ENCODE data around the gene CACNG7.

CACNG7 gene

GRCh38 chr19:53957448-53958167 is 48.5 kb downstream of the CACNG7 start:
- no peak for DNase-seq

- no peak for DNase-seq
Observed at GRCh38 chr19:53958168-53958571, 49.1 kb downstream of the CACNG7 start.

DNA sequence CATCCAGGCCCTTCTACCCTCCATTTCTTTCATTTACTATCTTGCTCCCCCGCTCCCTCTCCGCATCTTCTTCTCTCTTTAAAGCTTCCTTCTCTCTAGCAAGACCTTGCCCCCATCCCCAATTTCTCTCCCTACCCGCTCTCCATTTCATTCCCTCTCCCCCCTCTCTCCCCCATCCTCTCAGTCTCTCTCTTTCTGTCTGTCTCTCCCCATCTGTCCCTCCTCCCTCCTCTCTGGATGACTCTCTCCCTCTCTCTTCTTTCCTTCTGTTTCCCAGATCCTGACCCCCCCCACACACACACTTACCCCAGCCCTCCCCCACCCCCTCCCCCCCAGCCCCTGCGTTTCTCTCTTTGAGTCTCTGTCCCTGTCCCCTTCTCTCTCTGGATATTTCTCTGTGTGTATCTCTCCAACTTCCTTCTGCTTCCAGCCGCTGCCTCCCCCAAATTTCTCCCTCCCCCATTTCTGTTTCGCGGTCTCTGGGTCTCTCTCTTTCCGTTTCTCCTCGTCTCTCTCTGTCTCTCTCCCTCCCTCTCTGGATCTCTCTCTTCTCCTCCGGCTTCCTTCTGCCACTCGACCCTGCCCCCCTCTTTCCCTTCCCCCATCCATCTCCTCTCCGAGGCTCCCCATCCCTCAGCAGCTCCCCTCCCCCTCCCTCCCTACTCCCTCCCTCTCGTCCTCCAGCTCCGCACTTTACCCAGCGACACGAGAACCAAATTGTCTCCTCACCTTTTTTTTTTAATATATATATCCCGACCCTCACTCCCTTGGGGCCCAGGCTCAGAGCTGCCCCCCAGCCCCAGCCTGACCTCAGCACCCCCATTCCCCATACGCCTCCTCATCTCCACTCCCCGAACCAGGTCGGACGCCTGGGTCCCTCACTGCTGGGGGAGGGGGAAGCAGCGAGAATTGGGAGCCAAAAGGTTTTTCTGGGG is 50.0 kb downstream of the CACNG7 start:
- no peak for DNase-seq

GRCh38 chr19:53960187-53960586 is 51.1 kb downstream of the CACNG7 start:
- no peak for DNase-seq

- no peak for DNase-seq
Observed at GRCh38 chr19:53960886-53961285, 51.8 kb downstream of the CACNG7 start.

DNA sequence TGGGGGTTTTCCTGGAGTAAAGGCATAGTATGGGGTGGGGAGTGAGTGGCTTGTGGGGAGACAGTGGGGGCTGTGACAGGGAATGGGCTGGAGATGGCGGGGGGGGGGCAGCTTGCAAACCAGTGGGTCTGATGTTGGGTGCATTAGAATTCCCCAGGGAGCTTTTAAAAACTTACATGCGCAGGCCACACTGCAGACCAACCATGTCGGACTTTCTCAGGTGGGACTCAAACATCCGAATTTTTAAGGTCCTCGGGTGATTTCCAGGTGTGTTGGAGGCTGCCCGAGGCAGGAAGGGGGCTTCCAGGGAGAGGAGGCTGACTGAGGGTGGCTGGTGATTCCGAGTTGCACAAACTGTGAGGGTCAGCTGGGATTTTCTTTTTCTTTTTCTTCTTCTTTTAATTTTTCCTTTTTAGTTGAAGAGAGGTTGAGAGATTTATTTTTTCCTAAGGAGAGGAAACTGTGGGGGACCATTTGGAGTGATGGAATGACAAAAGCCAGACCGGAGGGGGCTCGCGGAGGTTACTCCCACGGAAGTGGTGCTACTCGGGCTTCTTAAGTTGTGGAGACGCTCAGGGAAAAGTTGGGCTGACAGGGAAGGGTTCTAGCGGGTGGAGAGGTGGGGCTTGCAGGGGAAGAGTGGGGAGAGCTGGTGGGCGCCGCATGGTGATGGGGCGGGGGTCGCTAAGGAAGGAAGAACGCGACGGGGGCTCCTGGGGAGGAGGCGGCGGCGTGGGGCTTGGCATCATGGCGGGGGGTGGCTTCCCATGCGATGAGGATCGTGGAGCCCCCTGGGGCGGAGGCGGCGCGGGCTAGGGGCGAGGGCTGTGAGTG is 52.7 kb downstream of the CACNG7 start:
- DNase-seq = no peak

- no peak for DNase-seq
Observed at GRCh38 chr19:53962887-53963431, 53.9 kb downstream of the CACNG7 start, which contains the start of gene CACNG8. TSS of gene CACNG8 (plus strand) at chr19:53962937.

GRCh38 chr19:53965091-53965490 is 56.0 kb downstream of the CACNG7 start:
- DNase-seq = no peak

- DNase-seq = no peak
Observed at GRCh38 chr19:53966931-53967330, 57.9 kb downstream of the CACNG7 start.

DNA sequence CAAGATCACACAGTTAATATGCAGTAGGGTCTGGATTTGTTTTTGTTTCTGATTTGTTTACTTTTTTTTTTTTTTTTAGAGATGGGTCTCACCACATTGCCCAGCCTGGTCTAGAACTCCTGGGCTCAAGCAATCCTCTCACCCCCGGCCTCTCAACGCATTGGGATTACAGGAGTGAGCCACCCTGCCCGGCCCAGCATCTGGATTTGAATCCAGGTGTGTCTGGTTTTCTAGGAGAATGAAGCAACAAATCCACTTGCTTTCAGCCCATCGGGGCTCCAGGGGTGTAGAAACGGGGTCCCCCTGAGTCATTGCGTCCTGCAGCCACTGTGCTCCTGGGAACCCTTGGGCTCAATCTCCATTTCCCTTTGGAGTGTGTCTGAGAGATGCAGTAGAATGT is 60.3 kb downstream of the CACNG7 start:
- DNase-seq = no peak

GRCh38 chr19:53971673-53972072 is 62.6 kb downstream of the CACNG7 start:
- no peak for DNase-seq

DNA sequence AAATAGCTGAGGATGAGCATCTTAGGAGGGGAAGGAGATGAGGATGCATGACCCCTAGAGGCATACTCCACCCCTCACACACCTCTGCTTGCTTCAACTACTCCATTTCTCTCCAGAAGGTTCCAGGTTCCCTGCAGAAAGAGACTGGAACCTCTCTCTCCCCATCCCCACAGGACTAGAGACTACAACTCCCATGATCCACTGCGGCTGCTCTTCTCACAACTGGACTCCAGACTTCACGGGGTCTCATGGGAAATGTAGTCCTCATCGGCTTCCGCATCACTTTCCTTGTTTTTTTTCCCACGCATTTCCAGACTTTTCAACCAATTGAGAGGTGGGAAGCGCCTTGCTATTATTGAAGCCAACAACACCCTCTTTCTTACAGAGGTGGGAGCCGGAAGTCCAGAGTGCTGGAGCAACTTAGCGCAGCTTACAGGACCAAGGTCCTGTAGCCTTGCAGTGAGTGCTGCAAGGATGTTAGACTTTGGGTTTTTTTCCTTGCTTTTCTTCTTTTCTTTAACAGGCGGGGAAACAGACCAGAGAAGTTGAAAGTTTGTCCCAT is 68.4 kb downstream of the CACNG7 start:
- DNase-seq = no peak

DNA sequence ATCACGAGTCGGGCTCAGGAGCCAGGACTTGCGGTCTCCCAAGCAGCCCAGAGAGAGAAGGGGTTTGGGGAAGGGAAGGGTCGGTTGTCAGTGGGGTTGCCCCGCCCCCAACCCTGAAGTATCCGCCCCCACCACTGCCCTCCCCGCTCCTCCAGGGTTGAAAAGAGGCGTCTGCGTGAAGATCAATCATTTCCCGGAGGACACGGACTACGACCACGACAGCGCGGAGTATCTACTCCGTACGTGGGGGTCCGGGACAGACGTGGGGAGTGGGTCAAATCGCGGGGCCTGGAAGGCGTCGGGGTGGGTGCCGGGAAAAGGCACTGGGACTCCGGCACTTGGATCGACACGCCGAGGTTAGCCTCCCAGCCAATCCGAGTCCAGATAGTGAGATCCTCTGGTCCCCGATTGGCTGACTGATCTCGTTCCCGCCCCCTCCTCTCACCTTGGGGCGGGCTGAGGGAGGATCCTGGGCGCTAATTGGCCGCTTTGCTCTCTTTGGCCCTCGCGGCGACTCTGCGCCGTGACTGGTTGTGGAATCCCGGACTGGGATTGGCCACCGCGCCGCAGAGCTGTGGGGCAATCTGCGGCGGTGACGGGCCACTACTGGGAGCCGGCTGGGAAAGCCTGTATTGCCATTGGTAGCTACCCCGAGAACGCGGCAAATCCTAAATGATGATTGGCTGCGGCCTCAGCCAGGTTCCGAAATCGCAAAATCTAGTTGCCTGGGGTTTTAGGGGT is 69.1 kb downstream of the CACNG7 start:
- no peak for DNase-seq

DNA sequence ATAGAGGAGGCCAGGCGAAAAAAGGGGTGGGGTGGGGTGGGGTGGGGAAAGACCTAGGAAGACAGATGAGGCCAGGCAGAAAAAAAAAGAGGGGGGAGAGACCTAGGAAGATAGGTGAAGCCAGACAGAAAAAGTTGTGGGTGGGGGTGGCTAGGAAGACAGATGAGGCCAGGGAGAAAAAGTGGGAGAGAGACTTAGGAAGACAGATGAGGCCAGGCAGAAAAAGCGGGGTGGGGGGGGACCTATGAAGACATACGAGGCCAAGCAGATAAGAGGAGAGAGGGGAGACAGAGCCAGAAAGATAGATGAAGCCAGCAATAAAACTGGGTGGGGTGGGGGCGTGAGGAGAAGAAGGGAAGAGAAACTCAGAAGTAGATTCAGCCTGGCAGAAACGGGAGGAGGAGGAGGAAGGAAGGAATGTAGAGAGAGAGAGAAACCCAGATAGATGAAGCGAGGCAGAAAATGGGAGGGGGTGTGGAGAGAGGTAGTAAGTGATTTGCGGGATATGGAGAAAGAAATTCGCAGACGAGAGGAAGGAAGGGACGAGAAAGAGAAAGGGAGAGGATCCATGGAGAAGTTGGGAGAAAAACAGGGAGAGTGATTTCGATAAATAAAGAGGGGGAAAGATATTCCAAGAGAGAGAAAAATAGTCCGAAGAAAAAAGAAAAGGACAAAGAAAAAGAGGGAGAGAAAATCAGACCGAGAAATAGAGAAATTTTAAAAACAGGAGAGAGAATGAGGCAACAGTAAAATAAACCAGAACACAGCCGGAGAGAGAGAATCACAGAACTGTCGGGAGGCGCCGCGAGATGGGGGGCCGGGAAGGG is 70.1 kb downstream of the CACNG7 start:
- DNase-seq = no peak

GRCh38 chr19:53980539-53981375 is 71.7 kb downstream of the CACNG7 start:
- DNase-seq = no peak

DNA sequence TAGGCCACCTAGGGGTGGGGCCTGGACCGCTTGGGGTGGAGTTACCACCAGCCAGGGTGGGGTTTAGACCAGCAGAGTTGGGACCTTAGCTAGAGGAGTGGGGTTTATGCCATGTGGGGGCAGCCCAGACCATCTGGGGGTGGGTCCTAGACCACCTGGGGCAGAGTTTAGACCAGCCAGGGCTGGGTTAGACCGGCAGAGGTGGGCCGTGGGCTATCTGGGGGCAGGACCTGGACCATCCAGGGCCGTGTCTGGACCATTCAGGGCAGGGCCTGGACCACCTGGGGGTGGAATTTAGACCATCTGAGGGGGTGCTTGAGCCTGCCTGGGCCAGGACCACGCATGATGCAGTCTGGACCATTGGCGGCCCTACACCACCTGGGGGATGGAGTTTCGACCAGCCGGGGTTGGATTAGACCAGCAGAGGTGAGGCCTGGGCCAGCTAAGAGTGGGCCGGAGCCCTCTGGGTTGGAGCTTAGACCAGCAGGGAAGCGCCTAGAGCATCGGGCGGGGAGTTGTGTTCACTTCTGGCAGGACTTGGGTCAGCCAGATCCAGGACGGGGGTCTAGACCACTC is 72.4 kb downstream of the CACNG7 start:
- DNase-seq = no peak

DNA sequence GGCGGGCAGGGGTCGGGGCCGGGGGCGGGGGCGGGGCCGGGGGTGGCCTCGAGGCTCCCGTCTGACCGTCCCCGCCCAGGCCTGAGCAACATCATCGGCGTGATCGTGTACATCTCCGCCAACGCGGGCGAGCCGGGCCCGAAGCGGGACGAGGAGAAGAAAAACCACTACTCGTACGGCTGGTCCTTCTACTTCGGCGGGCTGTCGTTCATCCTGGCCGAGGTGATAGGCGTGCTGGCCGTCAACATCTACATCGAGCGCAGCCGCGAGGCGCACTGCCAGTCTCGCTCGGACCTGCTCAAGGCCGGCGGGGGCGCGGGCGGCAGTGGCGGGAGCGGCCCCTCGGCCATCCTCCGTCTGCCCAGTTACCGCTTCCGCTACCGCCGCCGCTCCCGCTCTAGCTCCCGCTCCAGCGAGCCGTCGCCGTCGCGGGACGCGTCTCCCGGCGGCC is 72.9 kb downstream of the CACNG7 start:
- DNase-seq = peak; percentile 79

- DNase-seq = peak; percentile 85
Observed at GRCh38 chr19:53982611-53983010, 73.5 kb downstream of the CACNG7 start.
